IPS DF 6.9 (cell line): Measurements from ENCODE around the gene SAMD9L.

ENCODE experiments used
- DNase-seq: peaks from one replicate; pipeline ENCODE4 v3.0.0-alpha.2; 2013; ENCODE audit warnings: low read depth, low spot score
- H3K27ac ChIP-seq: one replicate; pipeline ENCODE4 v1.5.1; 2013; ENCODE audit warnings: low read length, control low read depth
- H3K27me3 ChIP-seq: 2 replicates; pipeline ENCODE4 v1.6.1; 2013; ENCODE audit warnings: mild to moderate bottlenecking, low read length; ENCODE audit not compliant: control insufficient read depth, insufficient read depth
- H3K36me3 ChIP-seq: 2 replicates; pipeline ENCODE4 v1.6.1; 2013; ENCODE audit warnings: low read length; ENCODE audit not compliant: control insufficient read depth, insufficient read depth
- H3K4me1 ChIP-seq: 2 replicates; pipeline ENCODE4 v1.6.1; 2013; ENCODE audit warnings: low read length; ENCODE audit not compliant: control insufficient read depth, insufficient read depth
- H3K4me3 ChIP-seq: 2 replicates; pipeline ENCODE4 v1.5.1; 2013; ENCODE audit warnings: mild to moderate bottlenecking, low read length
- H3K9me3 ChIP-seq: 2 replicates; pipeline ENCODE4 v1.6.1; 2013; ENCODE audit warnings: low read length, inconsistent platforms; ENCODE audit not compliant: control insufficient read depth, insufficient read depth
- WGBS: extraction: QIAGEN DNeasy Blood & Tissue Kit; methylation state at CpG from one replicate; pipeline ENCODE4 v1.1.7; 2013; ENCODE audit warnings: mixed read lengths, missing lambda C conversion rate; ENCODE audit not compliant: insufficient read length, insufficient coverage; 5-methylcytosine and 5-hydroxymethylcytosine counted together

SAMD9L gene

DNA sequence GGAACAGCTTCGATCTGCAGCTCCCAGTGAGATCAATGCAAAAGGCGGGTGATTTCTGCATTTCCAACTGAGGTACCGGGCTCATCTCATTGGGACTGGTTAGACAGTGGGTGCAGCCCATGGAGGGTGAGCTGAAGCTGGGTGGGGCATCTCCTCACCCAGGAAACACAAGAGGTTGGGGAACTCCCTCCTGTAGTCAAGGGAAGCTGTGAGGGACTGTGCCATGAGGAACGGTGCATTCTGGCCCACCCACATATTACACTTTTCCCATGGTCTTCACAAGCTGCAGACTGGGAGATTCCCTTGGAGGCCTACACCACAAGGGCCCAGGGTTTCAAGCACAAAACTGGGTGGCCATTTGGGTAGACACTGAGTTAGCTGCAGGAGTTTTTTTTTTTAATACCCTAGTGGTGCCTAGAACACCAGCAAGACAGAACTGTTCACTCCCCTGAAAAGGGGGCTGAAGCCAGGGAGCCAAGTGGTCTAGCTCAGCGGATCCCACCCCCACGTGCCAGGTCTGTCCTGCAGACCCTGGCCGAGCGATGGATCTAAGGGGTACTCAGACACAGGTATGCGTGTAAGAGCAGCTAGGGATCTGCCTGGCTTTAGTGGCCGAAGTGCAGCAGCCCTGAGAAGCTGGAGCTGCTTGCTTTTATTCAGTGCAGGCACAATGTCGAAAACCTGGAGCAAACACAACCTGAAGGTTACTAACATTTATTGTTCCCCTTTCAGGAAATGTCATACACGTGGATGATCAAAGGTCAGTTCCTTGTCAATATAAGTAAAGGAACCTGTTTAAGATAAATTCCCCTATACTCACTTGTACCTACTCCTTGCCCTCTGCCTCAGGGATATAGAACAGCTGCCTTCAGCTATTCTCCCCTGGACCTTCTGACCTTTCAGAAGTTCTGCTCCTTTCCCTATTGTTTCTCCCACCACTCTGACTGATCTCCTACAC is 27.3 kb downstream of the SAMD9L start:
- Histone ChIP-seq H3K4me1 (no peaks in the 10 kb centered on the region), H3K4me3 (no peak overlapping the region), H3K27me3 (no peaks in the 10 kb centered on the region), H3K9me3 (no peaks in the 10 kb centered on the region), H3K27ac (no peak overlapping the region), H3K36me3 (no peaks in the 10 kb centered on the region)
- DNase-seq = no peak
- no CpG with 5 or more reads among the region's 12 CpGs for WGBS

DNA sequence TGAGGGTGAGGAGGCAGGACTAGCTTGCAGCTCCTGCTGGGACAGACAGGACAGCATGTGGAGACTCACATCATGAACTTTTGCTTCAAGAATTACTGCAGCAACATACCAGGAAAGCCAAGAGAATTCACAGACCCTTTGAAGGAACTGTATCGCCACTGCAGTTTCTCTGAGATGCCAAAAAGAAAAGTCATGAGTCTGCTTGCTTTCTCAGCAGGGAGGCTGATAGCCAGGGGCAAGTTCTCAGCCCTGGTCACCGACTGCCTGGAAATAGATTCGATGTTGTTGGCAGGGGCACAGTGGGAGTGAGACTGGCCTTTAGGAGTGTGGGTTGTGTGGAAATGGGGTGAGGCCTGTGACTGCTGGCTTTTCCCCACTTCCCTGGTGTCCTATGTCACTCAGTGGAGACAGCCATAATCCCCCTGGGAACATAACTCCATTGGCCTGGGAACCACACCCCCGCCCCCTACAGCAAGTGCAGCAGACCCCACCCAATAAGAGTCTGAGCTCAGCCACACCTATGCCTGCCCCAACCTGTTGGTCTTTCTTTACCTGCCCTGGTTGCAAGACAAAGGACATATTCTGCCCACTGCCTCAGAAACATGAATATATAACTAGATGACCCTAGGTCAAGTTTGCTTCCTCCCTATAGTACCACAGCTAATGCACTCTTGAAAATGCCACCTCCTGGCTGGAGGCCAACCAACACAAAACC is 28.8 kb downstream of the SAMD9L start:
- WGBS = no CpG with 5 or more reads among the region's 4 CpGs
- Histone ChIP-seq H3K27ac (no peak overlapping the region), H3K4me1 (no peaks in the 10 kb centered on the region), H3K4me3 (no peak overlapping the region), H3K9me3 (no peaks in the 10 kb centered on the region), H3K27me3 (no peaks in the 10 kb centered on the region), H3K36me3 (no peaks in the 10 kb centered on the region)
- no peak for DNase-seq

DNA sequence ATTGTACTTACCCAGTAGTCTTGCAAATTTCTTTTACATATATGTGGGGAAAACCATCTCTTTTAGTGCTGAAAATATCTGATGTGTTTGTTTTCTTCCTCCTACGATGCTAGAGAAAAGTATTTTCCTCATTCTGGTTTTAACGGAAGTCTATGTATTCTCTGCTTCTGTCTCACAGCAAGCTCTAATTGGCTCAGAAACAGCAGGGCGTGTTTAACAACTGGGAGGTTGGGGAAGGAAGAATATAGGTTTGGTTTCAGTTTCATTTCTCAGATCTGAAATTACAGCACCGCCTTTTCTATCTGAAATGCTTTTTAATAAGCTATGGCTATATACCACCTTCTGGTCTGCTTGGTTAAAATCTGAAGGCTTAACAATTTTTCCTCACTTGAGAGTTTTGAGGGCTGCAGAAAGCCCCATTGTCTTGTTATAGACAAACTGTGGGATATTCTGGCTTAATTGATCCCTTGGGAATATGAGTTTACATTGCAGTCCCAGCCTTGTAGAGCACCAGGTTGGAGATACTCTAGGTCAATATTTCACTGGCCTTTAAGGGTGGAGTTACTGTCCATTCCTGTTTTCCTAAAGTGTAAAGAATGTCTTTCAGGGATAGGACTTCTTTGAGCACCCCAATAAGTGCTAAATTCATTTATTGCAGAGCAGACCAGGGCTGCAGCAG is 30.2 kb downstream of the SAMD9L start, which contains the start of gene SAMD9:
SAMD9 (minus strand) TSS at position 128 of the 679 bp plus-strand sequence. CDS start 11,882 bp downstream, outside the sequence.
- Histone ChIP-seq H3K27me3 (no peaks in the 10 kb centered on the region), H3K9me3 (no peaks in the 10 kb centered on the region), H3K4me3 (no peak within 1 kb of the TSS), H3K36me3 (no peaks in the 10 kb centered on the region), H3K4me1 (no peaks in the 10 kb centered on the region), H3K27ac (no peak within 1 kb of the TSS)
- DNase-seq = no peak
- no CpG with 5 or more reads among the region's 4 CpGs for WGBS

DNA sequence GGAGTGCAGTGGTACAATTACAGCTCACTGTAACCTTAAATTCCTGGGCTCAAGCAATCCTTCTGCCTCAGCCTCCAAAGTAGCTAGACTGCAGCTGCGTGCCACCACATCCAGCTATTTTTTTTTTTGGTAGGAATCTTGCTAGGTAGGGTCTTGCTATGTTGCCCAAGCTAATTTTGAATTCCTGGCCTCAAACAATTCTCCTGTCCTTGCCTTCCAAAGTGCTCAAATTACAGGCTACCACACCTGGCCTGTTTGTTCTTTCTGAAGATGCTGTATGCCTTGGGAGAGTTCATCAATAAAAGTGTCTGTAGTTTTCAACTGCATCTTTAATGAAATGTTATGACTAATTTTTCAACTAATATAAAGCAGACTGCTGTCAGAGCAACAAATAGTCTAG is 30.9 kb downstream of the SAMD9L start:
- no peak overlapping the region for H3K27ac ChIP-seq
- H3K4me1 ChIP-seq = no peaks in the 10 kb centered on the region
- DNase-seq = no peak
- no peaks in the 10 kb centered on the region for H3K9me3 ChIP-seq
- H3K4me3 ChIP-seq = no peak overlapping the region
- H3K36me3 ChIP-seq = no peaks in the 10 kb centered on the region
- no peaks in the 10 kb centered on the region for H3K27me3 ChIP-seq
- WGBS = no CpG with 5 or more reads among the region's 1 CpG

DNA sequence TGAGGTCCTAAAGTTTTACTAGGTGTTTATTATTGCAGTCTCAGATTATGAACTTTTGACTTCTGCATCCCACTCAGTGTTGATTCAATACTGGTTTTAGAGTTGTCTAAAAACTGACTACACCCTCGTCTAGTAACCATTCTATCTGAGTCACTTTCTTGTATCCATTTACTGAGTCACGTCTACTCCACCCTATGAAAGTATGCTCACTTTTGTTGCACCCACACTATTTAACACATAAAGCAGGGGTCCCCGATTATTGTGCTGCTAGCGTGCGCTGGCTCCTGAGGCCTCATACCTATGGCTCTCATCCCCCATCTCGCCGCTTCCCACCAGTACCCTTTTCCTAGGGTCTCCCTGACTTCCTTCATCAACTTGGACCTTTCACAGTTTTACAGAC is 32.4 kb downstream of the SAMD9L start:
- Histone ChIP-seq H3K4me3 (no peak overlapping the region), H3K4me1 (no peaks in the 10 kb centered on the region), H3K9me3 (no peaks in the 10 kb centered on the region), H3K27me3 (no peaks in the 10 kb centered on the region), H3K36me3 (no peaks in the 10 kb centered on the region), H3K27ac (no peak overlapping the region)
- DNase-seq = no peak
- no CpG with 5 or more reads among the region's 7 CpGs for WGBS

DNA sequence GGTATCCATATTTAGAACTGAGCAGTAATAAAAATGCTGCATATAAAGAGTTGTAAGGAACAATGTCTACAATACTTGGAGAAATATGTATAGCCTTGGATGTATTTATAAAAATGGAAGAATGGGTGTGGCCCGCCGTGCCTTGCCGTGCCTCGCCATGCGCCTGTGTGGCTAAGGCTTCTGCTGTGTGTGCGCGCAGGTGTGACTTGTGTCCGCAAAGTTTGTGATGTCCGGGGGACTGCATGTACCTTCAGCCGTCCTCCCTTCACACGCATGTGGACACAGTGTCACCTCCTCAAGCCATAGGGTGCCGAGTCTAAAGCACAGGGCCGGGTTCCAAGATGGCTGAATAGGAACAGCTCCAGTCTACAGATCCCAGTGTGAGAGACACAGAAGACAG is 40.2 kb downstream of the SAMD9L start:
- no peaks in the 10 kb centered on the region for H3K4me1 ChIP-seq
- no CpG with 5 or more reads among the region's 13 CpGs for WGBS
- DNase-seq = no peak
- H3K36me3 ChIP-seq = no peaks in the 10 kb centered on the region
- no peaks in the 10 kb centered on the region for H3K9me3 ChIP-seq
- H3K4me3 ChIP-seq = no peak overlapping the region
- H3K27ac ChIP-seq = no peak overlapping the region
- no peaks in the 10 kb centered on the region for H3K27me3 ChIP-seq

DNA sequence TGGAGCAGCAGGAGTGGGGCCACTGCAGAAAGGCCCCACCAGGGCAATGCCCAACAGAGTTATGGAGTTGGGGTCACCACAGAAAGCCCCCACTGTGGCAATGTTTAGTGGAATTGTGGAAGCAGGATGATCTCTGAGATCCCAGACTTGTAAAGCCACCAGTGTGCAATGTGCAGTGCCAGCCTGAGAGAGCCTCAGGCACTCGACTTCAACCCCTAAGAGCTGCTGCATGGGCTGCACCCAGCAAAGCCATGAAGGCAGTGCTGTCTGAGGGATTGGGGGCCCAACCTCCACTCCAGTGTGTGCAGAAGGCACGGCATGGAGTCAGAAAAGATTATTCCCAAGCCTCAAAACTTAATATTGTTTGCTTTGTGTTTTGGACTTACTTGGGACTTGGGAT is 50.8 kb downstream of the SAMD9L start:
- no CpG with 5 or more reads among the region's 2 CpGs for WGBS

DNA sequence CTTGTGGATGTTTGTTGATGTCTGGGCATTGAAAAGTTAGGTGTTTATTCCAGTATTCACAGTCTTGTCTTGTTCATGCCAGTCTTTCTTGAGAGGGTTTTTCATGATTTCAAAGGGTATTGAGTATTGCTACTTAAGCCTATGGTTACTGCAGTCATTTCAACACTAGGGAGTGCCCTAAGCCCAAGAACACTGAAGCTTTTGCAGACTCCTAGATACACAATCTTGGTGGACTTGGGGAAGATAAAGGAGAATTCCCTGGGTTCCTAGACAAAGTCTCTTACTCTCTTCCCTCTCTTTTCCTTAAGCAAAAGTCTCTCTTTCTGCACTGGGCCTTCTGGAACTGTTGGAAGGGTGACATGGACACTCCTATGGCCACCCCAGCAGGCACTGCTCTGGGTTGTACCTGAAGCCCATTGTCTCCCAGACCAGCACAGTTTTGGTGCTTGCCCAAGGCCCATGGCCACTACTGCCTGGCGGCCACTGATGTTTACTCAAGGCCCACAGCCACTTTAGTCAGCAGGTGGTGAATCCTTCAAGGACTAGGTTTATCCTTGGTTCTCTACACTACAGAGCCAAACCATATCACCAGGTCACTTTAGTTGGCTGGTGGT is 55.3 kb downstream of the SAMD9L start:
- Histone ChIP-seq H3K9me3 (no peaks in the 10 kb centered on the region), H3K4me1 (no peaks in the 10 kb centered on the region), H3K4me3 (no peak overlapping the region), H3K27ac (no peak overlapping the region), H3K36me3 (no peaks in the 10 kb centered on the region), H3K27me3 (no peaks in the 10 kb centered on the region)
- DNase-seq = no peak
- WGBS = no CpG with 5 or more reads among the region's 1 CpG

More for the DNA sequence above, 50.8 kb downstream of the SAMD9L start:
- Histone ChIP-seq H3K27ac (no peak overlapping the region), H3K27me3 (no peaks in the 10 kb centered on the region), H3K9me3 (no peaks in the 10 kb centered on the region), H3K4me3 (no peak overlapping the region), H3K4me1 (no peaks in the 10 kb centered on the region), H3K36me3 (no peaks in the 10 kb centered on the region)
- DNase-seq = no peak
